Measurements from ENCODE around the gene ICE1. TPM values are rescaled to one million over a fixed set of nuclear protein-coding genes. Genes with fewer than 3 reads are reported as not detected.
"Not testable (repeated sequence)": the region's sequence is repeated elsewhere in the genome, so short reads cannot be mapped to it uniquely, and the experiment has no call there.

Gene ICE1
- total RNA-seq, 1 donor, result 11.6 TPM

- DNase-seq (ENCODE audit: low read depth in 2 of 3, low spot score in 2 of 3), result no peak
Observed at GRCh38 chr5:5437227-5438172, 15.0 kb downstream of the ICE1 start.

GRCh38 chr5:5451863-5452262 lies 29.4 kb downstream of the ICE1 start:
- no peak for DNase-seq (ENCODE audit: low read depth in 2 of 3, low spot score in 2 of 3)

GRCh38 chr5:5453131-5453530 lies 30.7 kb downstream of the ICE1 start:
- DNase-seq (ENCODE audit: low read depth in 2 of 3, low spot score in 2 of 3), result no peak

GRCh38 chr5:5454391-5454790 lies 31.9 kb downstream of the ICE1 start:
- DNase-seq (ENCODE audit: low read depth in 2 of 3, low spot score in 2 of 3), result no peak

- no peak for DNase-seq (ENCODE audit: low read depth in 2 of 3, low spot score in 2 of 3)
Observed at GRCh38 chr5:5456858-5457257, 34.4 kb downstream of the ICE1 start.

GRCh38 chr5:5460311-5460710 lies 37.8 kb downstream of the ICE1 start:
- DNase-seq (ENCODE audit: low read depth in 2 of 3, low spot score in 2 of 3), result no peak

GRCh38 chr5:5461012-5461411 lies 38.5 kb downstream of the ICE1 start:
- DNase-seq (ENCODE audit: low read depth in 2 of 3, low spot score in 2 of 3), result no peak

- no peak for DNase-seq (ENCODE audit: low read depth in 2 of 3, low spot score in 2 of 3)
Observed at GRCh38 chr5:5464036-5464715, 41.7 kb downstream of the ICE1 start.

- DNase-seq (ENCODE audit: low read depth in 2 of 3, low spot score in 2 of 3), result no peak
Observed at GRCh38 chr5:5466227-5466626, 43.8 kb downstream of the ICE1 start.

- DNase-seq (ENCODE audit: low read depth in 2 of 3, low spot score in 2 of 3), result no peak
Observed at GRCh38 chr5:5467737-5468136, 45.3 kb downstream of the ICE1 start.

GRCh38 chr5:5470933-5471332 lies 48.5 kb downstream of the ICE1 start:
- DNase-seq (ENCODE audit: low read depth in 2 of 3, low spot score in 2 of 3), result no peak

- no peak for DNase-seq (ENCODE audit: low read depth in 2 of 3, low spot score in 2 of 3)
Observed at GRCh38 chr5:5473226-5473625, 50.7 kb downstream of the ICE1 start.

GRCh38 chr5:5474961-5475360 lies 52.5 kb downstream of the ICE1 start:
- no peak for DNase-seq (ENCODE audit: low read depth in 2 of 3, low spot score in 2 of 3)

- DNase-seq (ENCODE audit: low read depth in 2 of 3, low spot score in 2 of 3), result no peak
Observed at GRCh38 chr5:5475975-5476374, 53.5 kb downstream of the ICE1 start.

- DNase-seq (ENCODE audit: low read depth in 2 of 3, low spot score in 2 of 3), result not testable (repeated sequence)
Observed at GRCh38 chr5:5479578-5479977, 57.1 kb downstream of the ICE1 start.

GRCh38 chr5:5480481-5481111 lies 58.1 kb downstream of the ICE1 start:
- DNase-seq (ENCODE audit: low read depth in 2 of 3, low spot score in 2 of 3), result no peak

- DNase-seq (ENCODE audit: low read depth in 2 of 3, low spot score in 2 of 3), result no peak
Observed at GRCh38 chr5:5481206-5481605, 58.7 kb downstream of the ICE1 start.

- DNase-seq (ENCODE audit: low read depth in 2 of 3, low spot score in 2 of 3), result no peak
Observed at GRCh38 chr5:5481633-5482032, 59.2 kb downstream of the ICE1 start.

GRCh38 chr5:5483350-5483749 lies 60.9 kb downstream of the ICE1 start:
- DNase-seq (ENCODE audit: low read depth in 2 of 3, low spot score in 2 of 3), result no peak

- DNase-seq (ENCODE audit: low read depth in 2 of 3, low spot score in 2 of 3), result no peak
Observed at GRCh38 chr5:5483880-5484598, 61.6 kb downstream of the ICE1 start.

GRCh38 chr5:5486122-5486521 lies 63.6 kb downstream of the ICE1 start:
- DNase-seq (ENCODE audit: low read depth in 2 of 3, low spot score in 2 of 3), result no peak

Measured in hematopoietic multipotent progenitor cell (in vitro differentiated cells).